Neutrophil (primary cell): ENCODE results near the gene TGFB1I1.

Experiments used
- H3K27ac ChIP-seq: fragments of 200-600 bp; sonication (generic); 2 replicates; pipeline ENCODE4 v1.5.1; 2016; ENCODE audit warnings: mild to moderate bottlenecking, moderate library complexity
- H3K27me3 ChIP-seq: fragments of 200-600 bp; sonication (generic); 2 replicates; pipeline ENCODE4 v1.6.0; 2016; ENCODE audit warnings: mild to moderate bottlenecking
- H3K36me3 ChIP-seq: fragments of 200-600 bp; sonication (generic); 2 replicates; pipeline ENCODE4 v1.5.1; 2017
- H3K4me1 ChIP-seq, 2 experiments: fragments of 200-600 bp in 1 of 2; sonication (generic) in 1 of 2; 1 replicate in 1 of 2; 2 replicates in 1 of 2; pipeline versions ENCODE4 v1.5.1 to v1.6.1; 2013 to 2016; ENCODE audit warnings: low read depth in 1 of 2, low read length in 1 of 2, mild to moderate bottlenecking in 1 of 2, moderate library complexity in 1 of 2; ENCODE audit not compliant: control insufficient read depth in 1 of 2, insufficient read depth in 1 of 2
- H3K4me3 ChIP-seq, 2 experiments: fragments of 200-600 bp in 1 of 2; sonication (generic) in 1 of 2; 1 replicate in 1 of 2; 2 replicates in 1 of 2; pipeline ENCODE4 v1.5.1; 2013 to 2016; ENCODE audit warnings: low read depth in 1 of 2, low read length in 1 of 2, mild to moderate bottlenecking in 1 of 2, moderate library complexity in 1 of 2
- H3K9me3 ChIP-seq: fragments of 200-600 bp; sonication (generic); 2 replicates; pipeline ENCODE4 v1.5.1; 2016
- CTCF ChIP-seq: fragments of 200-600 bp; sonication (generic); IDR thresholded peaks from 2 replicates; pipeline ENCODE4 v1.5.1; 2016; ENCODE audit warnings: antibody characterized with exemption

TGFB1I1 gene

GRCh38 chr16:31461201-31461920, 10.6 kb upstream of the TGFB1I1 start:
- no peaks in the 10 kb centered on the region for H3K9me3 ChIP-seq
- peaks cover 18% of the 10 kb centered on the region for H3K36me3 ChIP-seq
- no peaks in the 10 kb centered on the region for H3K27me3 ChIP-seq
- H3K4me3 ChIP-seq = no peak overlapping the region
- H3K27ac ChIP-seq = no peak overlapping the region
- peaks cover 33 to 34% of the 10 kb centered on the region in 2 experiments for H3K4me1 ChIP-seq
- TF ChIP-seq CTCF = no peak

- peaks cover 28 to 34% of the 10 kb centered on the region in 2 experiments for H3K4me1 ChIP-seq
- no peak for TF ChIP-seq CTCF
- peaks cover 18% of the 10 kb centered on the region for H3K36me3 ChIP-seq
- no peak overlapping the region for H3K4me3 ChIP-seq
- H3K27me3 ChIP-seq = no peaks in the 10 kb centered on the region
- no peak overlapping the region for H3K27ac ChIP-seq
- H3K9me3 ChIP-seq = no peaks in the 10 kb centered on the region
These were observed 9.8 kb upstream of the TGFB1I1 start for GRCh38 chr16:31461921-31462804.

- peaks cover 15 to 17% of the 10 kb centered on the region in 2 experiments for H3K4me1 ChIP-seq
- no peak for TF ChIP-seq CTCF
- no peaks in the 10 kb centered on the region for H3K27me3 ChIP-seq
- no peak overlapping the region for H3K27ac ChIP-seq
- H3K36me3 ChIP-seq = peaks cover 18% of the 10 kb centered on the region
- no peak overlapping the region for H3K4me3 ChIP-seq
- H3K9me3 ChIP-seq = no peaks in the 10 kb centered on the region
These were observed 7.6 kb upstream of the TGFB1I1 start for GRCh38 chr16:31464348-31464769.

- Histone ChIP-seq H3K9me3 (no peaks in the 10 kb centered on the region), H3K36me3 (peaks cover 18% of the 10 kb centered on the region), H3K27ac (no peak overlapping the region), H3K27me3 (no peaks in the 10 kb centered on the region), H3K4me1 (peaks cover 14 to 16% of the 10 kb centered on the region in 2 experiments), H3K4me3 (no peak overlapping the region)
- no peak for TF ChIP-seq CTCF
These were observed 7.1 kb upstream of the TGFB1I1 start for GRCh38 chr16:31464781-31465260.

- Histone ChIP-seq H3K36me3 (peaks cover 18% of the 10 kb centered on the region), H3K27me3 (peaks cover 2% of the 10 kb centered on the region), H3K4me3 (no peak overlapping the region), H3K27ac (no peak overlapping the region), H3K4me1 (peaks cover 6 to 8% of the 10 kb centered on the region in 2 experiments), H3K9me3 (no peaks in the 10 kb centered on the region)
- TF ChIP-seq CTCF = no peak
These were observed 6.1 kb upstream of the TGFB1I1 start for GRCh38 chr16:31465788-31466370.
